Measurements from ENCODE around the gene COL20A1.

- TF ChIP-seq CTCF (IDR thresholded peaks at IDR 0.05) = no peak
- TF ChIP-seq EP300 (IDR thresholded peaks at IDR 0.05) = no peak
- TF ChIP-seq POLR2A (IDR thresholded peaks at IDR 0.05) = no peak
Measured at GRCh38 chr20:63248835-63249591, 44.0 kb upstream of the COL20A1 start.

All from tibial nerve (tissue), 4 donors.